UCSD-AML1 (cell line): ENCODE results near the gene RHO.
"Not testable (repeated sequence)": the region's sequence is repeated elsewhere in the genome, so short reads cannot be mapped to it uniquely, and the experiment has no call there.

Source experiments
- DNase-seq: peaks from one replicate; lab custom pipeline; 2025; ENCODE audit not compliant: unreplicated experiment; lab: John Stamatoyannopoulos, UW

The RHO gene

GRCh38 chr3:129540776-129541516, 12.5 kb downstream of the RHO start:
- DNase-seq, result no peak

- DNase-seq, result no peak
Measured at GRCh38 chr3:129542747-129543146, 14.3 kb downstream of the RHO start.

GRCh38 chr3:129543156-129543790, 14.8 kb downstream of the RHO start, which contains the start of gene H1-8:
H1-8 (plus strand) TSS chr3:129543175; CDS start chr3:129543219, 44 bp downstream.
- no peak for DNase-seq

GRCh38 chr3:129543999-129544398, 15.6 kb downstream of the RHO start:
- no peak for DNase-seq

- not testable (repeated sequence) for DNase-seq
Measured at GRCh38 chr3:129545951-129546350, 17.5 kb downstream of the RHO start.

- no peak for DNase-seq
Measured at GRCh38 chr3:129547241-129547640, 18.8 kb downstream of the RHO start.

GRCh38 chr3:129548104-129548965, 19.9 kb downstream of the RHO start:
- no peak for DNase-seq

GRCh38 chr3:129549006-129549800, 20.8 kb downstream of the RHO start:
- DNase-seq, result no peak

- no peak for DNase-seq
Measured at GRCh38 chr3:129549805-129550204, 21.4 kb downstream of the RHO start.

- no peak for DNase-seq
Measured at GRCh38 chr3:129552287-129553050, 24.0 kb downstream of the RHO start.

GRCh38 chr3:129553171-129553570, 24.7 kb downstream of the RHO start:
- DNase-seq, result no peak

GRCh38 chr3:129553719-129554118, 25.3 kb downstream of the RHO start:
- DNase-seq, result no peak

- DNase-seq, result no peak
Measured at GRCh38 chr3:129554356-129555152, 26.1 kb downstream of the RHO start.

- no peak for DNase-seq
Measured at GRCh38 chr3:129555153-129555550, 26.7 kb downstream of the RHO start.

GRCh38 chr3:129555616-129556357, 27.3 kb downstream of the RHO start:
- DNase-seq, result no peak

- DNase-seq, result no peak
Measured at GRCh38 chr3:129556358-129556695, 27.9 kb downstream of the RHO start.

- no peak for DNase-seq
Measured at GRCh38 chr3:129556890-129557547, 28.6 kb downstream of the RHO start.

GRCh38 chr3:129557548-129557894, 29.1 kb downstream of the RHO start:
- DNase-seq, result no peak
